Skin epidermis (tissue), 12 donors: Measurements from ENCODE around the gene GPER1.

ENCODE experiments used
- H3K27ac ChIP-seq, 21 experiments: fragments of 200-600 bp; sonication (generic) in 11 of 21; one replicate each; pipeline ENCODE4 v1.5.0; 2020; ENCODE audit warnings: mild to moderate bottlenecking in 3 of 21, inconsistent platforms in 2 of 21, moderate library complexity in 2 of 21
- H3K4me3 ChIP-seq, 7 experiments: fragments of 200-600 bp; sonication (generic) in 2 of 7; one replicate each; pipeline ENCODE4 v1.5.0; 2020; ENCODE audit warnings: inconsistent platforms in 2 of 7, mild to moderate bottlenecking in 2 of 7, moderate library complexity in 1 of 7

The GPER1 gene

GRCh38 chr7:1081931-1082401 lies 5.9 kb upstream of the GPER1 start:
- H3K4me3 ChIP-seq = no peak overlapping the region
- H3K27ac ChIP-seq = no peak overlapping the region

DNA sequence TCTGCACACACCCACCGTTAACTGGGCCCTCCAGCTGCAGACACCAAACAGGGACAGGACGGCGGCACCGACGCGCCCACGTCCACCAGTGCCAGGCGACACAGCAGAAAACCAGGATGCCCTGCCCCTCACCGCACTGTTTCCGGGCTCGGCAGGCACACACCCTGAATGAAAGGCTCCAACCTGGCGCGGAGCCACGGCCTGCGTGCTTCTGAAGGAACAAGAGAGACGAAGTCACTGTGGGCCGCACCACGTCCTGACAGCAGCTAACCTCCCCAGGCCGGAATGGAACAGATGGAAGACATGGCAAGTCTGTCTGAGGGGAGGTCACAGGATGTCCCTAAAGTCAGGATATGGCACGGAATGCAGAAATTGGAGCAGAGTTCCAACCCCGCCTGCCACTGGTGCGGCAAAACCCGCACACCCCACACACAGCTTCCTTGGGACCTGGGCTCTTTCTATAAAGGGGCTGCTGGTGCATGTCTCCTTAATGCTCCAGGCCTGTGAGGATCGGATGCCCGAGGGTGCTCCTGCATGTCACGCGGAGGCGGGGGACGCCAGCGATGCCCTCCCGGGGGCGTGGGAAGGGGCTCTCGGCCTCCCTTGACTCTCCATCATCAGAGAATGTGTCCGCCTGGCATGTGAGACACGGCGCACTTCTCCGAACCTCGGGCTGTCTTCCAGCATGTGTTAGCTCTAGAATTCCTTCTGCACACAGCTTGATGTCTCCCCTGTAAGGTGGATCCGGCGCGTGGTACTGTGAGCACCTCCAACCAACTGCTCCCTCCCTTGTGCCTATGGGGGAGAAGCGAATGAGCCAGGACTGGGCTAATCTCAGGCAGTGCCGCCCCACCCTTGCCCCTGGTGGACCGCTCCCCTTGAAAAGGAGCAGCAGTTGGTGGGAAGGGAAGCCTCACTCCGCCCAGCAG lies 3.9 kb upstream of the GPER1 start:
- no peak overlapping the region for H3K27ac ChIP-seq
- H3K4me3 ChIP-seq = no peak overlapping the region

DNA sequence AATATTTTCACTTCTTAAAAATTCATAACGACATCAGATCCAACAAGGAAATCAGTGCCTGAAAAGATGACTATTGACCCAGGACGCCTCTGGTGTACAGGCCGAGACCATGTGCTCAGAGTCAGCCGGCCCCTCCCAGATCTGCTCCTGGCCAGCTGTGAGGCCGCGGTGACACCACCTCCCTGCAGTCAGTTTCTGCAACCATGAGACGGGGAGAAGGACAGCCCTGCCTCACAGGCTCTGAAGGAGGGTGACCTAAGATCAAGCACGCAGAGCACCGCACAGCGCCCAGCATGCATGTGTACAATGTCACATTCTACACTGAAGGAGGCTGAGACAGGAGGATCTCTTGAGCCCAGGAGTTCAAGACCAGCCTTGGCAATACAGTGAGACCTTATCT lies 2.6 kb upstream of the GPER1 start:
- H3K27ac ChIP-seq = no peak overlapping the region

GRCh38 chr7:1085910-1086421 lies 1.9 kb upstream of the GPER1 start:
- H3K4me3 ChIP-seq = no peak overlapping the region
- no peak overlapping the region for H3K27ac ChIP-seq

More for the DNA sequence above, 2.6 kb upstream of the GPER1 start:
- H3K4me3 ChIP-seq = no peak overlapping the region

- peak overlapping the region in 7 of 21 experiments; percentile 12 to 62 (median 32) for H3K27ac ChIP-seq
- H3K4me3 ChIP-seq = peak overlapping the region; percentile 4 to 41 (median 15)
These were observed 1.1 kb upstream of the GPER1 start for GRCh38 chr7:1086588-1087464.

DNA sequence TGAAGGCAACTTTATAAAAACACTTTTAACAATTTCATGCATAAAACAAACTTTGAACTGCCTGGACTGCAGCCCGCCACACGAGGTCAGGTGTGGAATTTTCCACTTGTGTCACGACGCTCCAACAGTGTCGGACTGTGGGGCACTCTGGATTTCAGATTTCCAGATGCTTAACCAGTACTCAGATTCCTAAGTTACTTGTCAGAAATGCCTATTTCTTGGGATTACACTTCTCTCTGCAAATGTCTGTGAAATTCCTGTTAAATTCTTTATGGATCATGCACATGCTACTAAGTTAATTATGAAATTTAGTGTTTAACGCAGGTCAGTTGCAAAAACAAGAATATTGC lies 473 bp upstream of the GPER1 start:
- H3K27ac ChIP-seq = peak overlapping the region in 2 of 21 experiments; percentile 41 to 55
- H3K4me3 ChIP-seq = peak overlapping the region in 6 of 7 experiments; percentile 4 to 41 (median 12)

- Histone ChIP-seq H3K27ac (no peak overlapping the region), H3K4me3 (no peak overlapping the region)
These were observed 2.3 kb downstream of the GPER1 start for GRCh38 chr7:1090236-1090635.

DNA sequence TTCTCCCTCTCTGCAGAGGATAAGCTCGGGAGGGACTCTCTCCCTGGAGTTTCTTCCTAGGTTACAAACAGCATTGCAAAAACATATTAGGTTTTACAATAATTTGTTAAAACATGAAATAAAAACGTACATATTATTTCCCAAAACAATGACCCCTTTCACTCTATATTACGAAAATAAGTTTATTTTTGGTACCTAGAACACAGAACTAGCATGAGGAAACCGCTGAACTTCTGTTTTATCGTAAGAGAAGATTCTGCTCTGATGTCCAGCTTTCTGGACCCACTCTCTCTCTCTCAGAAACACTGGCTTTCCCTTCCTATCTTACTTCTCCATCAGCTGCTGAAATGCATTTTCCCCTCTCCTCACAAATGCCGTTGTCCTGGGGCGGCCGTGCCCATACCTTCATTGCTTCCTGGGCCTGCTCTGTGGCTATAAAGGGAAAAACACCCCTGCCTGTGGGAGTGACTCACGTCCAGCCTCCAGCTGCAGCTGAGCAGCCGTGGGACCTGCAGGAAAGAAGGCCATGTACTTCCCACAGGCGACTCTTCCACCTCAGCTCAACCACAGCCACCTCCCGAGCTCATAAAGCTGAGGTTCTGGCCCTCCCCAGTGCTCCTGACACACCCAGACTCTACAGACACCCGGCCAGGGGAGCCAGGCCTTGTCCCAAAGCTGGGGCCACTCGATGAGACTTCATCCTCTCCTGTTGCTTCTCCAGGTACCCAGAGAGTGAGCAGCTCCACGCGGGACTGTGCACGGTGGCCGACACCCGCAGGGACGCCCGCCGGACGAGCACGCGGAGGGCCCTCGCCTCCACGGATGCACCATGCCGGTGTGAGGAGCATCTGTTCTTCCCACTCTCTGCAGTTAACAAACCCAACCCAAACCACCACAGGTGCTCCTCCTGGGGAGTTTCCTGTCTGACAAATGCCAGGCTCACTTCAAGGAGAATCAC lies 3.1 kb downstream of the GPER1 start:
- no peak overlapping the region for H3K27ac ChIP-seq
- no peak overlapping the region for H3K4me3 ChIP-seq

- H3K4me3 ChIP-seq = no peak overlapping the region
- no peak overlapping the region for H3K27ac ChIP-seq
These were observed 3.7 kb downstream of the GPER1 start for GRCh38 chr7:1091644-1092027.

- H3K27ac ChIP-seq = no peak overlapping the region
- no peak overlapping the region for H3K4me3 ChIP-seq
These were observed 4.3 kb downstream of the GPER1 start for GRCh38 chr7:1092161-1092632.

DNA sequence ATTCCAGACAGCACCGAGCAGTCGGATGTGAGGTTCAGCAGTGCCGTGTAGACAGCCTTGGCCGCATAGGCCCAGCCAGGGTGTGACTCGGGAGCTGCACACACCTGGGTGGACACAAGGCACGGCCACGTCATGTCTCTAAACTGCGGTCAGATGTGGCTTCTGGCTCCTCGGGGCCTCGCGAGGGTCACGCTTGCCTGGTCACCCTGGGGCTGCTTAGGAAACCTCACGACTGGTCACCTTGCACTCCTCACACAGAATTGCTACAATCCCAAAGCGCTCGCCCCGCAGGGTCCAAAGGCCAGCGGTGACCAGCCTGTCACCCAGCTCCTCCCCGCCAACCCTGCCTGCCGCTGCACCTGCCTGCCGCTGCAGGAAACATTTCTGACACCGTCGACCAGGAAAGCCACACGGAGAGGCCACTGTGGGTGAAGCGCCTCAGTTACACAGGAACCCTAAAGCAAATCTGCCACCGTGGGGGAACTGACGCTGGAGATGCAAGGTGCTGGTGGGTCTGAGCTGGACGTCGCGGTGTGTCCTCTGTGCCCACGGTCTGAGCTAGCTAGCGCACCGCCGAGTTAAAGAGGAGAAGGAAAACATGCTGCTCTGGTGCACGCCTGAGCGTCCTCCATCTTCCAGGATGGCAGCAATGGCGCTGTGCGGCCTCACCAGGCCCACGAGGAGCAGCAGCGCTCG lies 5.0 kb downstream of the GPER1 start:
- Histone ChIP-seq H3K4me3 (no peak overlapping the region), H3K27ac (no peak overlapping the region)

GRCh38 chr7:1093502-1093843 lies 5.6 kb downstream of the GPER1 start:
- H3K4me3 ChIP-seq = no peak overlapping the region
- H3K27ac ChIP-seq = no peak overlapping the region

- no peak overlapping the region for H3K27ac ChIP-seq
- H3K4me3 ChIP-seq = no peak overlapping the region
These were observed 6.1 kb downstream of the GPER1 start for GRCh38 chr7:1093916-1094508.

GRCh38 chr7:1094870-1095269 lies 7.0 kb downstream of the GPER1 start:
- no peak overlapping the region for H3K4me3 ChIP-seq
- no peak overlapping the region for H3K27ac ChIP-seq

DNA sequence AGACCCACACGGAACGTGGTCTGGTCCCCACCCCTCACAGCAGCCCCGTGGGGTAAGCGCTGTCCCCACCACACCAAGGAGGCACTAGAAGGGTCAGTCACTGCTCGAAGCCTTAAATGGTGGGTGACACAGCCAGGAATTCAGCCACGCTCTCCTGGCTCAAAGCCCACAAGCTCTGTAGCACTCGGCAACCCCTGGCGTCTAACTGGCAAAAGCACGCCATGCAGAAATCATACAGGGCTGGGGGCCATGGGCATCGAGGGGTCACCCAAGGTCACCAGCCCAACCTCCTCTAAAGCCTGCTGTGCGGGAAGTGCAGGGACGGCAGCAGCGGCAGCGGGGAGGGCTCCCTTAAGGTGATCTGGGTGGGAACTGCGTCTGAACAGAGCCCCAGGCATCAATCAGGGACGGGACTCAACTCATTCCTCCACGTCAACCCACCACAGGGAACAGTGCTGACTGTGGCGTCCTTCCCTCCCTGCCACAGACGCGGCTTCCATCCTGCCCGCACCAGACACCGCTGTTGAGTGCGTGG lies 7.8 kb downstream of the GPER1 start:
- H3K4me3 ChIP-seq = peak overlapping the region in 1 of 7 experiments; percentile 1
- H3K27ac ChIP-seq = no peak overlapping the region

- H3K4me3 ChIP-seq = peak overlapping the region in 1 of 7 experiments; percentile 1
- no peak overlapping the region for H3K27ac ChIP-seq
These were observed 8.5 kb downstream of the GPER1 start for GRCh38 chr7:1096156-1097119.

DNA sequence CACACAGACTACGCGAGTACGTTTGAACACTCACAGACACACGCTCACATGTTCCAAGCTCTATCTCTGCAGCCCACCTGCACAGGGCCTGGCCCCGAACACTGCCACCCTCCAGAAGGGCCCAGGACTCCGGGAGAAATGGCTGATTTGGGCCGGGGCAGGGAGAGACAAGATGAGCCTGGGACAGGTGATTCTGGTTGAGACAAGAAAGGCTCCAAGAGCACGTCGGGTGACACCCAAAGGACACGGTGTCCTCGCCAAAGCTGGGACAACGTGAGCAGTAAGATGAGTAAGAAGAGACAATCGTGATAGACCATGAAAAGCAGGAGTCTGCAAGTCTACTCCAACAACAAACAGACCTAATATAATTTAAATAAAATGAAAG lies 9.2 kb downstream of the GPER1 start:
- Histone ChIP-seq H3K4me3 (no peak overlapping the region), H3K27ac (no peak overlapping the region)
